HG03039 (cell line): ENCODE results near the gene ZMYM4.

Source experiments
- ATAC-seq: cut with Tn5 transposase; IDR thresholded peaks from one replicate; pipeline ENCODE4 v1.9.1; 2021; ENCODE audit warnings: mild to moderate bottlenecking, moderate library complexity; ENCODE audit not compliant: unreplicated experiment

The ZMYM4 gene

DNA sequence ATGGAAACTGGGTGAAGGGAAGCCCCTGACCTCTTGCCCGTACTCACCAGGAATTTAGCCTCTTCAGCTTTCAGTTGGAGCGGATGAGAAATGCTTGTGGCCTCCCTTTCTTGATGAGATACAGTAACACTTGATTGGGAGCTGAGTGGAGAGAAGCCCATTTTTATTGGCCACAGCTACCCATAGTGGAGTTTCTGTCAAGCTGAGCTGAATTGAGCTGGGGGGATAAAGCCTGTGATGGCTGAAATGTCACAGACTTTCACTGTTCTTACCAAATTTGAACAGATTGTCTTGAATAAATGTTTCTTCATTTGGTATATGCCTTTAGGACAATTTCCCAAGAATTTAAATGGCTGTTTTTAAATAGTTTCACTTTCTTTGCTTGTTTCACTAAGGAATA, 125.9 kb downstream of the ZMYM4 start:
- no peak for ATAC-seq

DNA sequence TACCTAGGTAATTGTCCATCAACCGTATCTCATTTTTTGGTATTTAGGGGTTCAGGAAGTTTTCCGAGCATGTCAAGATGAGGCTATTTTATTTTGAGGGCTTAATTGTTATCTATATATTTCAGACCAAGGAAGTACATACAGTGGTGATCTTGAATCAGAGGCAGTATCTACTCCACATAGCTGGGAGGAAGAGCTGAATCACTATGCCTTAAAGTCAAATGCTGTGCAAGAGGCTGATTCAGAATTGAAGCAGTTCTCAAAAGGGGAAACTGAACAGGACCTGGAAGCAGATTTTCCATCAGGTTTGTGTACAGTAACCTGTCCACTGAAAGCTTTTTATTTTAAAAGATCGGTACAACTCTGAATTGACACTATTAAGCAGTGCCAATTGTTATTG, 130.2 kb downstream of the ZMYM4 start:
- ATAC-seq: no peak

DNA sequence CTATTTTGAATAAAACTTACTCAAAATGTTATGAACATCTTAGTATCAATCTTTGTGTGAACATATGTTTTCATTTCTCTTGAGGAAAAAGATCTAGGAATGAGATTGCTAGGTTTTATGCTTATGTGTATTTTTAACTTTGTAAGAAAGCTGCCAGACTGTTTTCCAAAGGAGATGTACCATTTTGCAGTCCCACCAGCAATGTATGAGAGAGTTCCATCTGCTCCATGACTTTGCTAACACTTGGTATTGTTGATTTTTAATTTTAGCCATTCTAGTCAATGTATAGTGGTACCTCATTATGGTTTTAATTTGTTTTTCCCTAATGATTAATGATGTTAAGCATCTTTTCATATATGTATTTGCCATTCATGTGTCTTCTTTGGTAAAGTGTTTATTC, 132.5 kb downstream of the ZMYM4 start:
- ATAC-seq: no peak

DNA sequence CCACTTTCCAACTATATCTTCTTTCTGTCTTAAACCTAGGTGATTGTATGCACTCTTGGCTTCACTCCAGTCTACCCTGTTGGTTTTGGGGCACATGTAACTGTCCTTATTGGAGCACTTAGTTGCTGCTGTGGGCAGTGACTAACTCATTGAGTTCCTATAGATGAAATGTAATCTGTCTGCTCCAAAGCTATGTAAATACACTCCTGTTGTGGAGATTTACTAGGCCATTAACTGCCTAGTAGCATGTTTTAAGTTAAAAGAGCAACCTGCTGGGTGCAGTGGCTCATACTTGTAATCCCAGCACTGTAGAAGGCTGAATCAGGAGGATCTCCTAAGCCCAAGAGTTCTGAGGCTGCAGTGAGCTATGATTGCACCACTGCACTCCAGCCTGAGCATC, 137.6 kb downstream of the ZMYM4 start:
- ATAC-seq: no peak

DNA sequence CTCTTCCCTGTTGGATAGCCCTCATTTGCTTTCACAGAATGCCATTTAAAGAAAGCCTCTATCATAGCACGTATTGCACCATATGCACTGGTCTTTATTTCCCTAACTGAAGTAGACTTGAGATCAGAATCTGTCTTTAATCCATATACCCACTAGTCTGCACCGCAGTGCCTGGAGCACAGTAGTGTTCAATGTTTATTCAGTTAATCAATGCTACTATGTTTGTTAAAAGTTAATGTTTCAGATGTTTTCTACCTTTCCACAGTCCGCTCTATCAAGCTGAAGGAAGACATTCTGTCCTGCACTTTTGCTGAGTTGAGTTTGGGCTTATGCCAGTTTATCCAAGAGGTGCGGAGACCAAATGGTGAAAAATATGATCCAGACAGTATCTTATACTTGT, 139.2 kb downstream of the ZMYM4 start:
- ATAC-seq: no peak

DNA sequence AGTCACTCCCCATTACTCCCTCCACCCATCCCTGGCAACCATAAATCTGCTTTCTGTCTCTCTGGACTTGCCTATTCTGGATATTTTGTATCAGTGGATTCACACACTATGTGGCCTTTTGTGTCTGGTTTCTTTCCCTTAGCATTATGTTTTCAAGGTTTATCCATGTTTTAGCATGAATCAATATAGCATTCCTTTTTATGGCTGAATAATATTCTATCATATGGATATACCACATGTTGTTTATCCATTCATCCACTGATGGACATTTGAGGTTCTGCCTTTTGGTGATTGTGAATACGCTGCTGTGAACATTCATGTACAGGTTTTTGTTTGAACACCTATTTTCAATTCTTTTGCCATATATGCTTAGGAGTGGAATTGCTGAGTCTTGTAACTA, 140.4 kb downstream of the ZMYM4 start:
- no peak for ATAC-seq

DNA sequence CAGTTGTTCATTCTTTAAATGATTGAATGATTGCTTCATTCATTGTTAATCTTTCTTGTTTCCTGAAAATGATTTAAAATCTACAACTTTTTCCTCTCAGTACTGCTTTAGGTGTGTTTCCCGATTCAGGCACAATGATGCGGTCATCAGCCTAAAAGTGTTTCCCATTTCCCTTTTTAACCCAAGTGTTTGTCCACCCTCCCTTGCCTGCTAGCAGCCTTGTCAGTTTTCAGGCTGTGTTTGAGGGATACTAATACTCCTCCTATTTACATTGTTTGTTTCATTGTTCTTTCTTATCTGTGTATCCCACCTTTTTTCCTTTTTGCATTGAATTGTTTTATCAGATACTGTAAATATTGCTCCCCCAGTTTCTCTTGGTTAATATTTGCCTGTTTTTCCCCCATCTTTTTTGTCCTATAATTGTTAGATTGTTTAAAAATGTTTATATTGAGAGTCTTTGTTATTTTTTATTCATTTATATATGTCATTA, 157.6 kb downstream of the ZMYM4 start:
- no peak for ATAC-seq

DNA sequence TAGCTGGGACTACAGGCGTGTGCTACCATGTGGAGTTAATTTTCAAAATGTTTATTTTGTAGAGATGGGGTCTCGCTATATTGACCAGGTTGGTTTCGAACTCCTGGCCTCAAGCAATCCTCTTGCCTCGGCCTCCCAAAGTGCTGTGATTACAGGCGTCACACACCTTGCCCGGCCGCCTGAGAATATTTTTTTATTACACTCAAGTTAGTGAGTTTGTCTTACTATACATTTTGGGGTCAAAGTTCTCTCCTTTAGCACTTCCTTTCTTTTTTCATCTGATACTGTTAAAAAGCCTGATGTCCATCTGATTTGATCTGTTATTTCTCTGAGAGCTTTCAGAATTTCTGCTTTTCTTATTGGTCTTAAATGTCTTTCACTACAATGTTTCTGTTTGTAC, 159.9 kb downstream of the ZMYM4 start:
- ATAC-seq: no peak

DNA sequence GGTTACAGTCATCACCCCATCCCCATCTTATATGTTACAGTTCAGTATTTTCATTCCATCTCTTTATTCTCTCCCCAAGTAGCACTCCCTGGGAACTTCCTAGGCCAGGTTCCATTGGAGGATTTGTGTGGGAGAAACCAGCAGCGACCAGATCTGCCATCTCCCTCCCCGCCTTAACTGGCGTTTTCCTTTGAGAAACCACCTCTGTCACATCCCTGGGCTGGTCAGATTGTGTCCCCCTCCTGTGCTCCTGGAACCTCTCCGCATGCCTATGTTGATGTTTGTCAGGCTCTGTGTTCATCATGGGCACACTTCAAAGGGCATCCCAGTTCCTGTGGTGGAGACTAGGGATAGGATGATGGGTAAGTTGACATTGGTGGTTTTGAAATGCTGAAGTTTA, 162.3 kb downstream of the ZMYM4 start:
- no peak for ATAC-seq

DNA sequence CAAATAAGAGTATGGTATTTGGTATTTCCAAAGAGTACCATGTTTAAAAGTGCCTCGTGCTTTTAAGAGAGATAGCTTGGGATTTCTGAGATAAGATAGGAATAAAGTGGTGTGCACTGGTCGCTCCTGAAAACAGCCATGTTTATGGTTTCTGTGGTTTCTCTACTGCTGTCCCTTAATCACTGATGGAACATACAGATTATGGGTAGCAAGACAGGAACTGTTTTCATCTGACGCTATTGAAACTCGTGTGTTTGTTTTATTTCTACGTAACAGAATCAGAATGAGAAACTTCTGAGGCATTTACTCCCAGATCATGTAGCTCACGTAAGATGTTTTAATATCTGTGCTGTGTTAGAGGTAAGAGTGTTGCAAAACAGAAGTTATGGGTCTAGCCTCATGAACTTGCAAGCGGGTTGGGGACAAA, 162.7 kb downstream of the ZMYM4 start:
- ATAC-seq: no peak

DNA sequence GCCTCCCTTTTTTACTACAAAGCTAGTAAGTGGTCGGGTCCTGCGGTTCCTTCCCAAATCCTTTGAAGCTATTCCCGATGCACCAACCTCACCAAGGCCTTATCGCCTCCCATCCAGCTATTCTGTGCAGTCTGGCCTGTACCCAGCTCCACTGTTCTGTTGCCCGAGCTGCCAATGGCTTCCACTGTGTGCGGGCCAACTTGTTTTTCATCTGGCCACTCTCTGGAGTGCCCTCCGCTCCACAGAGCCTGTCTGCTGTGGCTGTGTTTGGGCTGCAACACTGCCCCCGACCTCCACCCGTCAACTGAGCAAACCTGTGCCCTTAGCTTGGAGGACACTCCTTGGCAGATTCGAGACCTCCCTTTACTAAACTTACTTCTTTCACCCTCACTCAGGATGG, 163.7 kb downstream of the ZMYM4 start:
- no peak for ATAC-seq

DNA sequence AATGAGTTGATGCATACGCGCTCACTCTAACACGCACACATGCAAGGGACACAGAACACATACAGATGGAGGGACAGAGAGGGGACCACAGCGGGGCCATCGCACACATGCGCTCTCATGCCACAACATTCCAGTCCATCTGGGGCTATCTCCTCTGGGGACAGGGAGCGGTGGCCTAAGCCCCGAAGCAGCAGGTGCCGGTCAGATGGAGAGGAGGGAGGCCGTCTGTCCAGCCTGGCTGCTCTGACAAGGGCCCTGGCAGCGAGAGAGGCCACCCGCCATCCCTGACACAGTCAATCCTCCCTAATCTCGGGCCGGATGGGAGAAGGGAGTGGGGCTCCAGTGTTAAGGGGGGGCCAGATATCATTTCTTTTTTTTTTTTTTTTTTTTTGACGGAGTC, 165.2 kb downstream of the ZMYM4 start:
- no peak for ATAC-seq

DNA sequence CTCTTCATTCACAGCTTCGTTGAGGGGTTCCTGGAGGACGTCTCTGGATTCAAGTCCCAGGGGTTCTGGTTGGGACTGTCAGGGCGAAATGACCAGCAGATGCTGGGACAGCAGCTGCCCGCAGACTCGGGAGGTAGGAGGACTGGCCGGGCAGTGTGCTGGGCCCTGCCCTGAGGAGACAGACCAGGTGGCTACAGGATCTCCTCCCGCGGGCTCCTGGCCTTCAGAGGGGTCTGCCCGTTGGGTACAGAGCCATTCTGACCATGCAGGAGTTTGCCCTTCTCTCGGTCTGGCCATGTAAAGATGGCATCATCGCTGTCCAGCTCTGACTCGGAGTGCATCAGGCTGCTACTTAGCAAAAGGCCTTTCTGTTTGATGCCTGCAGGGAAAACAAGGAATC, 166.2 kb downstream of the ZMYM4 start:
- no peak for ATAC-seq

DNA sequence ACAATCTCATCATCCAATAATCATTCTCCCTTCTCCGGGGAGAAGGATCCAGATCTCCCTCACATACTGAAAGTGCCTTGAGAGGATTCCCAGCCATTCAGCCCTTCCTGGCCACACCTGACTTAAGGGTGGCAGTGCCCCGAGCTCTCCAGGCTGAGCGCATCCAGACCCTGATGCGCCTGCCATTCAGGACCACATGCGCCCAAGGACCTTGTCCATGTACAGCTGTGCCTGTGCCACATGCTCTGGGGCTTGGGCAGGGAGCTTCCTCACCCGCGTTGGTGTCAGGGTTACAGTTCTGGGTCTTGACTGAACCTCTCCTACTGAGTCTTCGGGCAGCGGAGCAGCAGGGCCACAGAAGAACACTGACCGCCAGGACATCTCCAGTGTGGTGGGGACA, 167.6 kb downstream of the ZMYM4 start:
- no peak for ATAC-seq

DNA sequence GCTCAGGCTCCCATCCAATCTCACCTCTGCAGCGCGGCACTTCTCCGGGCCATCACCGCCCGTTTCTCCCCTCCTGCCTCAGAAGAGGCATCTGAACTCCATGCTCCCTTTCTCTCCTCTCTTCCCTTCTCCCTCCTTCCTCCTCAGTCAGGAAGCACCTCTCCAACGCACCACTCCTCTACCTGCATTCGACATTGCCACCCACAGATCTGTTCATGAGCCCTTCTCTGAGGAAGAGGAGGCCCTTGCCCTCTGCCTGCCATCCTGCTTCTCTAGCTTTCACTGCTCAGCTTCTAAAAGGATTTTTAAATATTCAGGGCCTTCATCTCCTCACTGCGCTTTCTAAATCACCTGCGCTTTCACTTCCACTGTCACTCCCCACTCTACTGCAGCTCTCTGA, 168.7 kb downstream of the ZMYM4 start:
- ATAC-seq: no peak

DNA sequence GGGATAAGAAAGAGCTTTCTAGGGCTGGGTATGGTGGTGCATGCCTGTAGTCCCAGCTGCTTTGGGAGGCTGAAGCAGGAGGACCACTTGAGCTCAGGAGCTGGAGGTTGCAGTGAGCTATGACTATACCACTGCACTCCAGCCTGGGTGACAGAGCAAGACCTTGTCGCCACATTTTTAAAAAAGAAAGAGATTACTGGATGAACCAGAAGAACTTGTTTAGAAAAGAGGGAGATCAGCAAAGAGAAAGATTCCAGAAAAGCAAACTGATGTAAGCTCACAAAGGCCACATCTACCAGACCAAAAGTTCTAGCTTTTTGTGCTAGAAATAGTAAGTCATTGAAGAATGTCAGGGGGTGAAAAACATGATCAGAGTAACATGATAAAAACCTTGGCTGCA, 171.1 kb downstream of the ZMYM4 start:
- no peak for ATAC-seq

DNA sequence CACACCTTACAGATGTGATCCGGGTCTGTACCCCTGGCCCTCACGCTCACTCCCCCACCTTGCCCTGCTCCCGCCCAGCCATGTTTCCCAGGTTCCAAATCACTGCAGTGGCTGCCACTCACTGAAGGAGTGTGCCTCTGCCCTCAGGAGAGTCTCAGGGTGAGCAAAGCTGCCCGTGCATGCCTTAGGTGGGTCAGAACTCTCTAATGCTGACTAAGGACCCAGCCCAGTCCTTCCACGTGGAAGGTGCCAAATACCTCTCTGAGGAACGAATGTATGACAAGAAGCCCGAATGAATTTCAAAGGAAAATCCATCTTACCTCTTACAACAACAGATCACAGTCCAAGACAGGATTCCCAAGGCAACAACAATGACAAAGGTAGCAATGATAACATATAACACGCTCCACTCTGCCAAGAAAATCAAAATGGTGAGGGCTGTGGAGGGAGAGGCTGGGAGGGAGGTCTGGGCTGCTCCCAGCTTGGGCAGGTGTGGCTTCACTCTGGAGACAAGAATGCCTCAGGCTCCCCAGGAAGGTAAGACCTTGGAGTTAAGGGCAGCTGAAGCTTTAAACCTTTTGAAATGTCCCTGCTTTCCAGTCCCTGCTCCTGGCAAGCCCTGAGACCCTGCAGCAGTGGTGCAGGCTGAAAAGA, 173.5 kb downstream of the ZMYM4 start:
- no peak for ATAC-seq

DNA sequence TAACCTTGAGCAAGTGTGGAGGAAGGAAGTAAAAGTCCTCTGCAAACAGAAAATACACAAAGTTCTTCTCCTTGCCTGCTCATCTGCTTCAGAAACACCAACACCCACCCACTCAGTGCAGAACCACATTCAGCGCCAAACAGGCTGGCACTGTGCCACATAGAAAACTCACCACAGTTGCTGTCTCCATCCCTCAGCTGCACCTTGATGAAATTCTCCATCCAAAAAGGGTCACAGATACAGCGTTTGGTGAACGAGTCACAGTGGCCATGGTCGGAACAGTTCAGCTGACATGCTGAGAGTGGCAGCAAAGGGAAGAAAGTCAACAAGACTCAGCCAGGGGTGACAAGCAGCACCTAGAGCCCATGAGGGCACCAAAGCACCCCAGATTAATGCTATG, 174.2 kb downstream of the ZMYM4 start:
- ATAC-seq: no peak

DNA sequence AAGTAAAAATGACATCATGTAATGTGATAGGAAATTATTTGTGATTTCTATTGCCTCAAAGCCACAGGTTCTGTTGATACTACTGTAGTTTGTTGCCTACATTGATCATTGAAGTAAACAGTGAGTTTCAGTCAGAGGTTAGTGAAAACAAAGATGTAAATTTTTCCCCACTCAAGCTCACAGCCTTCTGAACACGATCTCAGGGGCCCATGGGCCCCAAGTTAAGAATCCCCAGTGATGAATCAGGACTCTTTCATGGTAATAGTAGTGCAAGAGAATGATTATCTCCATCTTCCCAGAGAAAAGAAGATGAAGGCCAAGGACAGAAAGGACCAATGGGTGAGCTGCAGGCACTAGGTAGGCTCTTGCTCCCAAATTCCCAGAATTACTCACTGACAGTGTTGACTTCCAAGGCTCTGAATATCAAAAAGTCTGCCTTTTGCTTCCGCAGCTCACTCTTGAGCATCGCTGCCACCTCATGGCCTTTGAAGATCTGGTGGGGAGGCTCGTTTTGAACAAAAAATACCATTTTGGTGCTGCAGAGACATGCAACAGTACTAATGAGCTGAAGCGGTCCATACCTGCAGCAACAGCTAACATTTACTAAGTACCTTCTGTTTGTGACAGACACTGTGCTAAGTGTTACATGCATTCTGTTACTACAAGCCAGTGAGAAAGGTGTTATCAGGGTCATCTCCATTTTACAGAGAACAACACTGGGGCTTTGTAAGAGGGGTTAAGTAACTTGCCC, 175.4 kb downstream of the ZMYM4 start:
- no peak for ATAC-seq

DNA sequence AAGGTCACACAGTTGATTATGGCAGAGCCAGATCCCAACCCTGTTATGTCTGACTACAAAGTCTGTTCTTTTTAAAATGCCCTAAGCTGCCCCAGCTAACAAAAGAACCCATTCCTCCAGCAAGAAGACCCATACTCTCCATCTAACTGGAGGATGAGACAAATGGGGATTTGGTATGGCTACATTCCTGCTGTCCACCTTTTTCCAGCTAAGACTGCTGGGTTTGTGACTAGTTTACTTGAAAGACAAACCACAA, 175.9 kb downstream of the ZMYM4 start:
- ATAC-seq: no peak

DNA sequence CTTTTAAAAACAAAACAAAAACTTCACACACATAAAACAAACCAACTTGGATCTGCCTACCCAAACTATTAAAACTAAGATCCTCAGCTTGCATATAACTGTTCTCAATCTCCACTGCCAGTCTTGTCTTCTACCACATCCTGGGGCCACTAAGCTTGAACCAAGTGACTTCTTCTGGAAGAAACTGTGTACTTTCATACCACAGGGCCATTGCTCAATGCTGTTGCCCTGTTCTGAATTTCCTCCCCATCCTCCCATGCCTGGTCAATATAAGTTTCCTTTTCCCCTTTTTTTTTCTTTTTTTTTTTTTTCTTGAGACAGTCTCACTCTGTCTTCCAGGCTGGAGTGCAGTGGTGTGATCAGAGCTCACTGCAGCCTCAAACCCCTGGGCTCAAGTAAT, 178.8 kb downstream of the ZMYM4 start:
- no peak for ATAC-seq

DNA sequence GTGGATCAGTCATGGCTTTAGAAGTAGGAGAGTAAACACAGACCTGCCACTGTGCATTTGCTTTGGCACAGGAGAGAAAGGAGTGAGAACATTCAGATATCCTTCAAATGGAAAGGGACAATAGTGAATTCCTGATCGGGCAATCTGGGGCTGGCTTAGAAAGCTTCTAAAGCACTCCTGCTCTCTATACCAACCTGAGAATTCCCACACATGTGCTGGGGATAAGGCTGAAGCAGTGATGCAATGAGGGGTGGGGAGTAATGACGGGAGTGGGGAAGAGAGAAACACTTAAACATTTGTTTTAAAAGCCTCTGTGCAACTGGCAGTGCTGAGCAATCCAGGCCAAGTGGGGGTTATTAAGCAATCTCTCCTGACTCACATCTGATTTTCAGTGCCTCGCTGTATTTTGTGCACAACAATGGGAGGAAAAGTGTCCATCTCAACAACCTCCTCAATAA, 179.9 kb downstream of the ZMYM4 start:
- no peak for ATAC-seq
